NCI-H2227 treated with DMSO at 0.1 percent for 48 hours (cell line): ENCODE data around the gene TTC28.
"Not testable (repeated sequence)": the region's sequence is repeated elsewhere in the genome, so short reads cannot be mapped to it uniquely, and the experiment has no call there.

Experiments used
- DNase-seq: peaks from one replicate; lab custom pipeline; 2025; lab: John Stamatoyannopoulos, UW

The TTC28 gene

DNA sequence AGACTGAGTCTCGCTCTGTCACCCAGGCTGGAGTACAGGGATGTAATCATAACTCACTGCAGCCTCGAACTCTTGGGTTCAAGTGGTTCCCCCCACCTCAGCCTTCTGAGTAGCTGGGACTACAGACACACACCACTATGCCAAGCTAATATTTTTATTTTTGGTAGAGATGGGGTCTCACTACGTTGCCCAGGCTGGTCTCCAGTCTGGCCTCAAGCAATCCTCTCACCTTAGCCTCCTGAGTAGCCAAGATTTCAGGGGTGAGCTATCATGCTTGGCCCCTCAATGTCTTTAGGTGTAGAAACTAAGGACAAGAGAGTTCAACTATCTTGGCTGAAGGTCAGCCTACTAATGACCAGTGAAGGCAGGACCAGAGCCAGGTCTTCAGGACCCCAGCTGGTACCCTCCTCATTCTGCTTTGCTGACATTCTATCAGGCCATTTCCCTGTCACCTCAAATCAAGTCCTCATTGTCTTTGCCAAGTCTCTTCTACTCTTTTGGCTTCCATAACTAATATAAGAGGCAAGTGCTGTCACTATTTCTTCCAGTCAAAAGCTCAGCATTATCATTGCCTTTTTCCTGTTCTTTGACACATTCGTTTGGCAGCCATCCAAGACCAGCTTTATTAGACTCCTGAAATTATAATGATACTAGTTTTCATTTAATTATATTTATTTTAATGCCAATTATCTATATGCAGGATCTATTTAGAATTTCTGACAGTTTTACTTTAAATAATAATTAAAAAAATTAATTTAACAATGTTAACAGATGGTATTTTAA is 496.4 kb downstream of the TTC28 start:
- DNase-seq, result no peak

DNA sequence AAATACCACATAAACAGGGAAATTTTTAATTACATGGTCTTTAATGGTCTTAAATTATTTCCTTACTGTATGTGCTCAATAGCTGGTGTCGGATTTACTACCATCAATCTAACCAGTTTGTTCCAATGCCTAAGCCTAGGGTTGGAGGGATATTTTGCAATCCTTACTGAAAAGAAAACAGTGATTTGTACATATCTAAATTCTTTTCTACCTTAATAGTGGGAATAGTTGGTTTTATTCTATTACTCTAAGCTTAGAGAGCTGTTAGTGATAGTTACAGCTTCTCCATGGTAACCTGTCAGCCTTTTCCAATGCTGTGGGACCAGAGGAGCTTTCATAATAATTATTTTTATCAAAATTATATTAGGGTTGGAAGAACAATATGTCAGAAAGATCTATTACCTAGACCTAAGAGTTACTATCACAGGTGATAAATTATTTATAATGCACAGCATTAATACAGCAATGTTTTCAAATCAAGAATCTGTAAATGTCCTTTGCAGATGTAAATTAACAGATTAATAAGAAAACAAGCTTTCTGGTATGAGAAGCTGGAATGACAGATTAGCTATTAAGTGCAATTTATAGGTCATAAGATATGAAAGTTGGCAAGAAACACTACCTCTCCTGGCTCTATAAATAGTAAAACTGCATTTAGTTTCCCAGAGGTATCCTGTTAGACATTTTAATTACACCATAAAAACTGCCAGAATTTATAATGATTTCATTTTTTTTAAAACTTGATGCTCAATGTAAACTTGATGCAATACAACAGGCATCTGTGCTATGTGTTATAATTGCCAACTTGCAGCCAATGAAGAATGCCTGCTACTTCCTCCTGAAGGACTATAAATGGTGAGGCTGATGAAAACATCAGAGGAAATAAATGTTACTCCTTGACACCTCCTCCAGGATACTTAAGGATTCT is 498.6 kb downstream of the TTC28 start:
- DNase-seq, result no peak

GRCh38 chr22:28179392-28179791 is 500.2 kb downstream of the TTC28 start:
- DNase-seq, result no peak

DNA sequence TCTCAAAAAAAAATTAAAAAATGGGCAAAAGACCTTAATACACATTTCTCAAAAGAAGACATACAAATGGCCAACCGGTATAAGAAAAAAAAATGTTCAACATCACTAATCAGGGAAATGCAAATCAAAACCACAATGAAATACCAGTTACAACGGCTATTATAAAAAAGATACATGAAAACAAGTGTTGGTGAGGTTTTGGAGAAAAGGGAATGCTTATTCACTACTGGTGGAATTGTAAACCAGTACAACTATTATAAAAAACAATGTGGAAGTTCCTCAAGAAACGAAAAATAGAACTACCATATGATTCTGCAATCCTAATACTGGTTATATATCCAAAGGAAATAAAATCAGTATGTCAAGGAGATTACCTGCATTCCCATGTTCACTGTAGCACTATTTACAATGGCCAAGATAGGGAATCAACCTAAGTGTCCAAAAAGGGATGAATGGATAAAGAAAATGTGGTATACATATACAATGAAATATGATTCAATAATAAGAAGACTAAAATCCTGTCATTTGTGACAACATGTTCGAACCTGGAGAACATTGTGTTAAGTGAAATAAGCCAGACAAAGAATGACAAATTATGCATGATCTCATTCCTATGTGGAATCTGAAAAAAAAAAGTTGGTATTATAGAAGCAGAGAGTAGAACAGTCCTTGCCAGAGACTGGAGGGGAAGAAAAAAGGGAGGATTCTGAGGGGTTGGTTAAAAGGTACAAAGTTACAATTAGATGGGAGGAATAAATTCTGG is 503.7 kb downstream of the TTC28 start:
- no peak for DNase-seq

GRCh38 chr22:28174509-28174908 is 505.1 kb downstream of the TTC28 start:
- no peak for DNase-seq

- DNase-seq, result no peak
Observed at GRCh38 chr22:28172892-28173670, 506.6 kb downstream of the TTC28 start.

GRCh38 chr22:28171712-28172111 is 507.9 kb downstream of the TTC28 start:
- DNase-seq, result no peak

GRCh38 chr22:28171115-28171514 is 508.5 kb downstream of the TTC28 start:
- no peak for DNase-seq

- DNase-seq, result not testable (repeated sequence)
Observed at GRCh38 chr22:28169314-28169713, 510.3 kb downstream of the TTC28 start.

DNA sequence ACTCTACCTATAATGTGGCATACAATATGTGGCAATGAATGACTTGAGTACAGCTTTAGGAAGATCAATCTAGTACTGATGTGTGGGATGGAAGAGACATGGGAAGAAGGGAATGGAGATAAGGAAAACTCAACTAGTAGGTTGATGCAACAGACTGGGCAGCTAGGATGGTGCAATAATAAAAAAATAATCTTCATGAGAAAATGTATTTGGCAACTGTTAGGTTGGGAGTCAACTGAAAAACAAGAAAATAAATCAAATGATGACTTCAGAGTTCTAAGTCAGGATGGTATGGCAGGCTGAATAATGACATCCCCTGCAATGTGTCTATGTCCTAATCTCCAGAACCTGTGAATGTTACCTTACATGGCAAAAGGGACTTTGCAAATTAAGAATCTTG is 523.8 kb downstream of the TTC28 start:
- no peak for DNase-seq

DNA sequence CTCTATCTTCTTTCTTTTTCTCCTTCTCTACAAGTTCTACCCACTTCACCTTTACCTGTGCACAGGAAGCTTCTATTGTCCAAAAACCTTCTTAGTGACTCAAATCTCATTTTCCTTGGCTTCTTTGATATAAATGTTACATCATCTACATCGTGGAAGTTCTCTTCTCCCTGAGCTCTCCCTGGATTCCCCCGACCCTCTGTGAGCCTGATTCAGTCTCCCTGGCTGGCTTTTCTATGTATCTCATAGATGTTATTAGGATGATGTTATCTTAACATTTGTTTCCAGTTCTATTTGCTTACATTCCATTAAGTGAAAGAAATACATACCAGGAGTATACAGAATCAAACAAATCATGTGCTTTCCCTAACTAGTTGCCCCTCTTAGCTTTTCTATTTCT is 524.8 kb downstream of the TTC28 start:
- DNase-seq, result no peak

DNA sequence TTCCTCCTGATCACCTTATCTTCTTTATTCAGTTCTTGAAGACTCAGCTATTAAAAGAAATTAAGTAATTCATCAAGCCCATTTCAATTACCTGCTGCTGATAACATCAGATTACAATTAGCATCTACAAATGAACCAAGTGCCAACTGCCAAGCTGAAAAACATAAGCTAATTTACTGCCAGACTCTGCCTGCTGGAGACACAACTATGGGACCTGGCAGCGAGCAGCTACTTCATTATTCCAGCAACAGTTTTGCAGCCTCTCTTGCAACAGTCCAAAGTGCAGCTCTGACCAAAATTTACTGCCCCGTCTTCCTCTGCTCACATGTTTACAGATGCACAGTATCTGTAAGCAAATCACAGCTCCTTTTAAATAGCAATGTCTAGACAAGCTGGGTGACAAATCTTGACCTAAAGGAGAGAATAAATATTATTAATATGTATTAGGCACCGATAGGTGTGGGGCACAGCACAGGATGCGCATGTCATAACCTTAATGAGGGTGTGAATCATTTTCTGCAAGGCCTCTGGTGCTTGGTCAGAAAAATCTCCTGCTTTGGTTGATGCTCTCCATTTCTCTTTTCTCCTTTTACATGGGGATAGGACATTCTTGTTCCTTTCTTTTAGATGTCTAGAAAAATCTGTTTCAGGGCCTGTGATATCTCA is 528.4 kb downstream of the TTC28 start:
- DNase-seq, result no peak

DNA sequence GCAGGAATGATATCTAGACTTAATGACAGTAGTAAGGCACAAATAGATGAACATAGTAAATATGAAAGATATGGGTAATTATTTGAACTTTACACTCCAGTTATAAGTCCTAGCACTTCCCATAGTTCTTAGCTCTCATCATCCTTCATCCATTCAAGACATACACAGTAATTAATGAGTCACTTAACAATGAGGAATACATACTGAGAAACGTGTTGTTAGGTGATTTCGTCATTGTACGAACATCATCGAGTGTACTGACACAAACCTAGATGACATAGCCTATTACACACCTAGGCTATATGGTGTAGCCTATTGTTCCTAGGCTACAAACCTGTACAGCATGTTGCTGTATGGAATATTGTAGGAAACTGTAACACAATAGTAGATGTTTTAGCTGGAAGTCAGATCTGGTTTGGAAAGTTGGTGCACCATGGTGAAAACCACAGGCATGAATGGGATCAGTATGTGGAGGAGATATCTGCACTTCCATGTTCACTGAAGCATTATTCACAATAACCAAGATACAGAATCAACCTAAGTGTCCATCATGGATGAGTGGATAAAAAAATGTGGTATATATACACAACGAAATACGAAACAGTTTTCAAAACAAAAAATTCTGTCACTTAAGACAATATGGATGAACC is 530.7 kb downstream of the TTC28 start:
- DNase-seq, result no peak

- DNase-seq, result no peak
Observed at GRCh38 chr22:28147401-28147800, 532.2 kb downstream of the TTC28 start.

DNA sequence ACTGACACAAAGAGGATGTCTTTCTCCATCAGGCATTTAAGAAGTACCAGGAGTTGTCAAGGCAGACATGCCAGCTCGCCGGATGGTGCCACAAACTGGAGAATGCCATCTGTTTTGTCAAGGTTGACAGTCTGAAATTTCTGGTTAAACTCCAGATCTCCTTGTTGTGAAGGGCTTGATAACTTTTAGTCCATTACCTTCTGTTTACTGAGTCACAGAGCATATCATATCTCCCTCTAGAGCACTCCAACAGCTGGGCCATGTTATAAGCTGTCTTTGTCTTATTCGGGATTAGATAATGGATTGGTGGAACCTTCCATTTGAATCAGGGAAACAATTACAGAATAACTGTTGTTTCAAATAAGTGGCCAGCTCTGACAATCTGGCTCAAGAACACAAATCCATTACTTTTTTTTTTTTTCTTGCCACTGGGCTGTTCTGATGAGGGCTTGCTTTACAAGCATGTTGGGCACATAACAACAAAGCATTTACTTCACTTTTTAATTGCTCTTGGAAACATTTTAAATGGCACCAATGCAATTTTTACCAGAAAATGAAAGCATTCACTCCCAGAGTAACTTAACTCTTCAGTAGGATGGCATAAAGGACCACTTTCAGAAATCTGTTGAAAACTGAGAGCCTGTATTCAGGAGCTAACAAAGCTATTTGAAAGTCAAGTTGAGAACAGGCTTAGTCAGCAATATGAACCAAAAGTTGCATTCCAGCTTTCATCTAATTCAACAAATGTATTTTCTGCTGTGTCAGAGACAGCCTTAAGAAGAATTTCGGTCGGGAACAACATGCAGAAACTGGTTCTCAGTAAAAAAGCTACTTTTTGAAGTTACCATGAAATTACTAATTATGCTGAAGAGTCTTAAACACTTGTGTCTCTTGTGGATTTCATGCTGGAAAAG is 533.0 kb downstream of the TTC28 start:
- no peak for DNase-seq

DNA sequence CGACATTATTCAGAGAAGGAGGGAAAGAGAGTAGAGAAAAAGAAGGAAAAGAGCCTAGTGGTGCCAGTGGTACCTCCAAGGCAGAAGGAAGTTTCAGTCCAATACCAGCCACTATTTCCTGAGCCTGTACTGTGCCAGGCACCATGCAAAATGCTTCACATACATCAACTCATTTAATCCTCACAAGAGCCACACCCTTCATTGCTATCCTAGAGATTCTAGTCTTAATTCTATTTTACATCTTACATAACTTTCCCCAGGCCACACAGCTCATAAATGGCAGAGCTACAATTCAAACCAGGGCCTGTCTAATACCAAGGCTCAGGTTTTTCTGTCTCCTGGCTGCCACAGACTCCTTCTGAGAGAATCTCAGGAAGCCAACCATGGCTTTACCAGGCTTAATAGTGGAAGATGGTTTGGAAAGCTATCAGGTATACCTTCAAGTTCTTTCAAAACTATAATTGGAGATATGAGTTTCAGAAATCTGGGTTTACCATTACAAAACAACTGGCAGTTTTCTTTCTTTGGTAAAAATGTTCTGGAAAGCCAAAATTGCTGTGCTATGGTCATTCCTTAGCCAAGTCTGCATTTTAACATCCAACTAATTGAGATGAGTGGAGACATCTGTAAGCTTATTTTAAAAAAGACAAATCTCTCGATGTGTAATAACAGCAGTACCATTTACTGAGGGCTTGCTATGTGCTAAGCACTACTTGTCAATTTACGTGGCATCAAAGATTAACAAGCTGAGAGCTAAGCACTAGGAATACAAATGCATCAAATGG is 535.5 kb downstream of the TTC28 start:
- no peak for DNase-seq

- no peak for DNase-seq
Observed at GRCh38 chr22:28143241-28143865, 536.3 kb downstream of the TTC28 start.

DNA sequence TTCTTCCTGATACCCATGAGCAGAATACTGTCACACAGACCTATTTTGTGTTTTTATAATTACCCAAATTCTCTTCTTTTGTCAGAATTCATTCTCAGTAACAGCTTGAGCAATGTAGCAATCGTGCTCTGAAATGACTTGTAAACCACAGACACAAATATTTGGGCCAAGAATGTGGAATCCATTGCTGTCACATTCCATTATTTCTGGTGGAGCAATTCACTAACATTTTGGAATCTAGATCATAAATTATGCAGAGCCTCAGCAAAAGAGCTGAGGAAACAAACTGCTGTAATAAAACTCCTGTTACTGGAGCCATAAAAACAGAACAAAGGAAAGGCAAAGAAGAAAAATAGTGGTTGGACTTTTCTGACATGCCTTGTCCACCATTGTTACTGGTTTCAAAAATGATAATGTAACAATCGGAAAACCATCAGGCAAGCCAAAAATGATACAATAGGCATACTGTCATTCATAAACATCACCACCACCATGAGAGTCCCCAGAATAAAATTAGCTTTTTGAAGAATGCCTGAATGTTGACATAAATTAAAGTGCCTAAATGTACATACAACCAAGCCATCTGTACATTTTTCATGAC is 537.2 kb downstream of the TTC28 start:
- DNase-seq, result no peak
